Measurements from ENCODE around the gene OSBP2. TPM values are rescaled to one million over a fixed set of nuclear protein-coding genes. Genes with fewer than 3 reads are reported as not detected.

Gene OSBP2
- polyA plus RNA-seq, 1 donor (not counting 4 experiments of a cell fraction or from before 2014, with no cell fraction given): 3.0 TPM

DNA sequence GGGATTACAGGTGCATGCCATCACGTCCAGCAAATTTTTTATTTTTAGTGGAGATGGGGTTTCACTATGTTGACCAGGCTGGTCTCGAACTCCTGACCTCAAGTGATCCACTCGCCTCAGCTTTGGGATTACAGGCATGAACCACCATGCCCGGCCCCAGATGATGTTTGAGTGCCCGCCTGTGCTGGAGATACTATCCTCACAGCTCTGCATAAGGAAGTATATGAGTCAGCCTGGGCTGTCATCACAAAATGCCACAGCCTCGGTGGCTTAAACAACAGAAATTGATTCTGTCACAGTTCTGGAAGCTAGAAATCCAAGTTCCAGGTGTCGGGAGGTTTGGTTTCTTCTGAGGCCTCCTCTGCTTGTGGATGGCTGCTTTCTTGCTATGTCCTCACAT is 119.3 kb downstream of the OSBP2 start:
- Histone ChIP-seq H2AFZ (ENCODE audit: control insufficient read depth, low read length) (no peak overlapping the region), H3K9ac (ENCODE audit: control insufficient read depth, extremely low read depth, insufficient read depth, low read length) (no peak overlapping the region), H3K9me3 (ENCODE audit: control insufficient read depth, low read depth, low read length) (no peaks in the 10 kb centered on the region), H3K4me3 (ENCODE audit: control insufficient read depth in 2 of 3, extremely low read depth in 1 of 3, insufficient read depth in 2 of 3, low read depth in 1 of 3, low read length in 3 of 3) (no peak overlapping the region), H4K20me1 (ENCODE audit: control insufficient read depth, extremely low read depth, insufficient read depth, low read length) (no peaks in the 10 kb centered on the region), H3K4me1 (ENCODE audit: control insufficient read depth, extremely low read depth, insufficient read depth, low read length) (peaks cover 16% of the 10 kb centered on the region), H3K9me1 (ENCODE audit: control insufficient read depth, extremely low read depth, insufficient read depth, low read length) (no peaks in the 10 kb centered on the region), H3K27me3 (ENCODE audit: control insufficient read depth, extremely low read depth, insufficient read depth, low read length) (no peaks in the 10 kb centered on the region), H3K79me2 (ENCODE audit: control insufficient read depth, insufficient read depth, low read length) (no peaks in the 10 kb centered on the region), H3K27ac (ENCODE audit: control insufficient read depth, insufficient read depth, low read length) (no peak overlapping the region), H3K36me3 (ENCODE audit: control insufficient read depth in 2 of 2, extremely low read depth in 1 of 2, insufficient read depth in 2 of 2, low read length in 2 of 2) (peaks cover 0 to 12% of the 10 kb centered on the region in 2 experiments), H3K4me2 (ENCODE audit: control insufficient read depth, extremely low read depth, insufficient read depth, low read depth, low read length) (no peak overlapping the region)
- FAIRE-seq (no peak), DNase-seq (ENCODE audit: low read depth, low spot score) (no peak)
- dilution Hi-C loops (cut with MboI; ENCODE audit: extremely low pct_ligation_motif_present, low sequenced_read_pairs): no loop called here
- TF ChIP-seq, protein P1, sequence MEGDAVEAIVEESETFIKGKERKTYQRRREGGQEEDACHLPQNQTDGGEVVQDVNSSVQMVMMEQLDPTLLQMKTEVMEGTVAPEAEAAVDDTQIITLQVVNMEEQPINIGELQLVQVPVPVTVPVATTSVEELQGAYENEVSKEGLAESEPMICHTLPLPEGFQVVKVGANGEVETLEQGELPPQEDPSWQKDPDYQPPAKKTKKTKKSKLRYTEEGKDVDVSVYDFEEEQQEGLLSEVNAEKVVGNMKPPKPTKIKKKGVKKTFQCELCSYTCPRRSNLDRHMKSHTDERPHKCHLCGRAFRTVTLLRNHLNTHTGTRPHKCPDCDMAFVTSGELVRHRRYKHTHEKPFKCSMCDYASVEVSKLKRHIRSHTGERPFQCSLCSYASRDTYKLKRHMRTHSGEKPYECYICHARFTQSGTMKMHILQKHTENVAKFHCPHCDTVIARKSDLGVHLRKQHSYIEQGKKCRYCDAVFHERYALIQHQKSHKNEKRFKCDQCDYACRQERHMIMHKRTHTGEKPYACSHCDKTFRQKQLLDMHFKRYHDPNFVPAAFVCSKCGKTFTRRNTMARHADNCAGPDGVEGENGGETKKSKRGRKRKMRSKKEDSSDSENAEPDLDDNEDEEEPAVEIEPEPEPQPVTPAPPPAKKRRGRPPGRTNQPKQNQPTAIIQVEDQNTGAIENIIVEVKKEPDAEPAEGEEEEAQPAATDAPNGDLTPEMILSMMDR (optimal IDR thresholded peaks at IDR 0.05 in 1 of 3, IDR thresholded peaks at IDR 0.05 in 1 of 3, conservative IDR thresholded peaks at IDR 0.05 in 1 of 3; ENCODE audit: extremely low read depth in 1 of 3, insufficient read depth in 2 of 3, low read length in 3 of 3): no peak
- TF ChIP-seq EZH2 (IDR thresholded peaks at IDR 0.05; ENCODE audit: low read length): no peak

DNA sequence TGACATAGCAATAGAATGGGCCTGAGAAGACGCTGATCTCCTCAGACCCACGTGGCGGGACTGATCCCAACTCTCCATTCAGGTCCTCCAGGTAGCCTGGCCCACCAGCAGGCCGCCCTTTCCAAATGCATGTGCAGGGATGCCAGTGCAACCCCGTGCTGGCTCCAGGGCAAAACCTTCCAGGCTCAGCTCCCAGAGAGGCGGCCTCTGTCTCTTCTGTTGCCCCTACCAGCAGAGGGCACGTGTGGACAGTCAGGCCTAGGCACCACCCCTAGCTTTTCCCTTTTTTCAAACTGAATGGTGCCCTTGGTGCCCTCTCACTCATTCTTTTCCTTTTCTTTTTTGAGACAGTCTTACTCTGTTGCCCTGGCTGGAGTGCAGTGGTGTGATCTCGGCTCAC is 121.7 kb downstream of the OSBP2 start:
- H3K4me3 ChIP-seq (ENCODE audit: control insufficient read depth in 2 of 3, extremely low read depth in 1 of 3, insufficient read depth in 2 of 3, low read depth in 1 of 3, low read length in 3 of 3): no peak overlapping the region
- H3K9me3 ChIP-seq (ENCODE audit: control insufficient read depth, low read depth, low read length): no peaks in the 10 kb centered on the region
- H2AFZ ChIP-seq (ENCODE audit: control insufficient read depth, low read length): no peak overlapping the region
- peaks cover 0 to 6% of the 10 kb centered on the region in 2 experiments for H3K36me3 ChIP-seq (ENCODE audit: control insufficient read depth in 2 of 2, extremely low read depth in 1 of 2, insufficient read depth in 2 of 2, low read length in 2 of 2)
- no peak overlapping the region for H3K27ac ChIP-seq (ENCODE audit: control insufficient read depth, insufficient read depth, low read length)
- TF ChIP-seq, protein P1 (optimal IDR thresholded peaks at IDR 0.05 in 1 of 3, IDR thresholded peaks at IDR 0.05 in 1 of 3, conservative IDR thresholded peaks at IDR 0.05 in 1 of 3; ENCODE audit: extremely low read depth in 1 of 3, insufficient read depth in 2 of 3, low read length in 3 of 3): peak; percentile 22 to 71 (median 65)
- TF ChIP-seq EZH2 (IDR thresholded peaks at IDR 0.05; ENCODE audit: low read length): no peak
- H3K79me2 ChIP-seq (ENCODE audit: control insufficient read depth, insufficient read depth, low read length): no peaks in the 10 kb centered on the region
- H3K27me3 ChIP-seq (ENCODE audit: control insufficient read depth, extremely low read depth, insufficient read depth, low read length): no peaks in the 10 kb centered on the region
- no peaks in the 10 kb centered on the region for H3K9me1 ChIP-seq (ENCODE audit: control insufficient read depth, extremely low read depth, insufficient read depth, low read length)
- no peak overlapping the region for H3K4me2 ChIP-seq (ENCODE audit: control insufficient read depth, extremely low read depth, insufficient read depth, low read depth, low read length)
- FAIRE-seq (no peak), DNase-seq (ENCODE audit: low read depth, low spot score) (no peak)
- dilution Hi-C loops (cut with MboI; ENCODE audit: extremely low pct_ligation_motif_present, low sequenced_read_pairs): no loop called here
- peaks cover 2% of the 10 kb centered on the region for H3K4me1 ChIP-seq (ENCODE audit: control insufficient read depth, extremely low read depth, insufficient read depth, low read length)
- H3K9ac ChIP-seq (ENCODE audit: control insufficient read depth, extremely low read depth, insufficient read depth, low read length): no peak overlapping the region
- H4K20me1 ChIP-seq (ENCODE audit: control insufficient read depth, extremely low read depth, insufficient read depth, low read length): no peaks in the 10 kb centered on the region

All from keratinocyte (primary cell).